GM18517 (cell line): Measurements from ENCODE around the gene SERPINB1.
"Not testable (repeated sequence)": the region's sequence is repeated elsewhere in the genome, so short reads cannot be mapped to it uniquely, and the experiment has no call there.

ENCODE experiments used
- ATAC-seq: cut with Tn5 transposase; IDR thresholded peaks from one replicate; pipeline ENCODE4 v1.9.1; 2021; ENCODE audit warnings: mild to moderate bottlenecking, moderate library complexity; ENCODE audit not compliant: unreplicated experiment

The SERPINB1 gene

DNA sequence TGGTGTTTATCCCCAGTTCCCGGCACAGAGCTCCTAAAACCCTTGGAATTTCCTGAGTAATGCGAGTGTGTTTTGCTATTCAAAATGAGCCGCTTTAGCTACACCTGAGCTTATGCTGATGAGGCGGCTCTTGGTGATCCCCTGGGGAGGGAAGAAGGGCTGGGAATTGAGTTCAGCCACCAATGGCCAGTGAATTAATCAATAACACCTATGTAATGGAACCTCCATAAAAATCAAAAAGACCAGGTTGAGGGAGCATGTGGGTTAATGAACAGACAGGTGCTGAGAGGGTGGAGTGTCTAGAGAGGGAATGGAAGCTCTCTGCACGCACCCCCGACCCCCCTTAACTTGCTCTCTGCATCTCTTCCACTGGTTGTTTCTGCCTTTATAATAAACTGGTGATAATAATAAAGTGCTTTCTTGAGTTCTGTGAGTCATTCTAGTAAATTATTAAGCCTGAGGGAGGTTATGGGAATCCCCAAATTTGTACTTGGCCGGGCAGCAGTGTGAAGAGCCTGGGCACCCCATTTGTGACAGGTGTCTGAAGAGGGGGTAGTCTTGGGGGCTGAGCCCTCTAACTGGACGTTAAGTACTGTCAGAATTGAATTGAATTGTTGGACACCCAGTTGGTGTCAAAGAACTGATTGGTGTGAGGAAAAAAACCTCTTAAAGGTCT, 24.6 kb upstream of the SERPINB1 start:
- ATAC-seq = peak; percentile 63

DNA sequence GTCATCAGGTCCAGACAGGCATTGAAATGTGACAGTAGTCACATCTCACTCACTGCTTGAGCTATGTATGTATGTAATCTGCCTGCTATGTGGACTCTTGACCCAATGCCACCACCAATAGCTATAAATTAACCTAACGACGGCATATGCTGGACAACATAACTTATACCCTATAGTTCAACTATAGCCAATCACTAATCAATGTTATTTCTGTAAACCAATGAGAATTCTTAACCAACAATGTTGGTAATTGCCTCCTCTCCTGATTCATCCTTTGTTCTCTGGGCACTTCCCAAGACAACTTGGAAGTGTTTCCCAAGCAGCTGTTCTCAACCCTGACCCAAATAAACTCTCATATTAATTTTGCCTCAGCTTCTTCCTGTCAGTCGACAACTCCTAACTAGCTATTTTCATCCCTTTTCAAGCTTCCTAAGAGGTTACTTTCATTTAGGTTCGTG, 24.1 kb upstream of the SERPINB1 start:
- ATAC-seq = no peak

DNA sequence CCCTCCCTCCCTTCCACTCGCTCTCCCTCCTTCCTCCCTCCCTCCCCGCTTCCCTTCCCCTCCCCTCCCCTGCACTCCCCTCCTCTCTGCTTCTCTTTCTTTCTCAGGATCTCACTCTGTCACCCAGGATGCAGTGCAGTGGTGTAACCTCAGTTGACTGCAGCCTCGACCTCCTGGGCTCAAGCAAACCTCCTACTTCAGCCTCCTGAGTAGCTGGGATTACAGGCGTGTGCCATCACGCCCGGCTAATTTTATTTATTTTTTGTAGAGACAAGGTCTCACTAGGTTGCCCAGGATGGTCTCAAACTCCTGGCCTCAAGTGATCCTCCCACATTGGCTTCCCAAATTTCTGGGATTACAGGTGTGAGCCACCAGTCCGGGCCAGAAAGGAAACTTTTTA, 23.6 kb upstream of the SERPINB1 start:
- no peak for ATAC-seq

DNA sequence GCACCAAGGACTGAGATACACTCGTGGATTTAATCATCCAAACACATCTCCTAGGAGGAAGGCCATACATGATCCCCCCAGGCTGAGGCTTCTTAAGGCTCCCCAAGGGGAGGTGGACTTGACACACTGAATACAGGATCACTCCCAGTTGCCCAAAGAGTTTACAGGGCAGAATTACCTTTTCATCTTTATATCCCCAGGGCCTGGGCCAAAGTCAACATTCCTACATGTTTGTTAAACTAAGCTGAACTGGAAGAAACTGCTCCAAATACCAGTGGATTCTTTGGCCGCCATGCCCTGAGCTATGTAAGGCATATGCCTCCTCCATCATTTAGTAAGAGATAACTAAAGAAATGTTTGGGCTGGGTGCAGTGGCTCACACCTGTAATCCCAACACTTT, 22.2 kb upstream of the SERPINB1 start:
- ATAC-seq = no peak

DNA sequence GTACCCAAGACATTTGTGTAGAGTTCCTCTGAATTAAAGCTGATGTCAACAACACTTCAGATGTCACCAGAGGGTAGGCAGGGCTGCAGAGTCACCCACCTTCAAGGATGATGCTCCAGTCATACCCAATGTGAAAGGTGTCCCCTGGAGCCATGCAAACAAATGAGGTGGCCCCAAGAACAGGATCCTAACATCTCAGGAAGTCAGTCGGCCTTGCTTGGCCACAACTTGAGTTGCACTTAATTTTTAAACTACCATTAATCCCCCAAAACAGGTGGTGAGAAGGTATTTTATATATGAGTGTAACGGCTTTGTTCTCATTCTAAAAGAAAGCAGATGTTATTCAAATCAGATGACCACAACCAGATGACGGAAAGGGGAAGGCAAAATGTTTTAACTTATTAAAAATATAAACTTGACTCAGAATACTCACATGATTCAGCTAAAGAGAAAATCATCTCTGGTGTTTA, 21.1 kb upstream of the SERPINB1 start:
- peak; percentile 54 for ATAC-seq

DNA sequence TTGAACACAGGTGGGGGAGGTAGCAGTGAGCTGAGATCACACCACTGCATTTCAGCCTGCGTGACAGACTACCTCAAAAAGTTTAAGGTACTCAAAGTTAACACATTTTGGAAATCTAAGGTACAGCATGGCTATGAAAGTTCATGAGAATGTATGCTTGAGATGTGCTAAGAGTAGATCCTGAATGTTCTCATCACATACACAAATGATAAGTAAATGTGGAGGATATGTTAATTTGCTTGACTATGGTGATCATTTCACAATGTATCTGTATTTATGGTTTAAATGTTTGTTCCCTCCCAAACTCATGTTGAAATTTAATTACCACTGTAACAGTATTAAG, 20.1 kb upstream of the SERPINB1 start:
- no peak for ATAC-seq

DNA sequence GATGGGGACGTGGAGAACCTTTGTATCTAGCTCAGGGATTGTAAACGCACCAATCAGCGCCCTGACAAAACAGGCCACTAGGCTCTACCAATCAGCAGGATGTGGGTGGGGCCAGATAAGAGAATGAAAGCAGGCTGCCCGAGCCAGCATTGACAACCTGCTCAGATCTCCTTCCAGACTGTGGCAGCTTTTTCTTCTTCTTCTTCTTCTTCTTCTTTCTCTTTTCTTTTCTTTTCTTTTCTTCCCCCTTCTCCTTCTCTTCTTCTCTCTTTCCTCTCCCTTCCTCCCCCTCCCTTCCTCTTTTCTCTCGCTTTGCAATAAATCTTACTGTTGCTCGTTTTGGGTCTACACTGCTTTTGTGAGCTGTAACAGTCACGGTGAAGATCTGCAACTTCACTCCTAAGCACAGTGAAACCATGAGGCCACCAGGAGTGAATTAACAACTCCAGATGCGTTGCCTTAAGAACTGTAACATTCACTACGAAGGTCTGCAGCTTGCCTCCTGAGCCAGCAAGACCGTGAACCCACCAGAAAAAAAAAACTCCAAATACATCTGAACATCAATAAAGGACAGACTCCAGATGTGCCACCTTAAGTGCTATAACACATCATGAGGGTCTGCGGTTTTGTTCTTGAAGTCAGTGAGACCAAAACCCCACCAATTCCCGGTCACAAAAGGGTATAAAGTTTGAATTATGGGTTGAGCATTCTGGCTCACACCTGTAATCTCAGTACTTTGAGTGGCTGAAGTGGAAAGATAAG, 19.6 kb upstream of the SERPINB1 start:
- no peak for ATAC-seq

DNA sequence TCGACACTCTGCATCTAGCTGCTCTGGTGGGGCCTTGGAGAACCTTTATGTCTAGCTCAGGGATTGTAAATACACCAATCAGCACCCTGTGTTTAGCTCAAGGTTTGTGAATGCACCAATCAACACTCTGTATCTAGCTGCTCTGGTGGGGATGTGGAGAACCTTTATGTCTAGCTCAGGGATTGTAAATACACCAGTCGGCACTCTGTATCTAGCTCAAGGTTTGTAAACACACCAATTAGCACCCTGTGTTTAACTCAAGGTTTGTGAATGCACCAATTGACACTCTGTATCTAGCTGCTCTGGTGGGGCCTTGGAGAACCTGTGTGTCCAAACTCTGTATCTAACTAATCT, 19.0 kb upstream of the SERPINB1 start:
- ATAC-seq = not testable (repeated sequence)

DNA sequence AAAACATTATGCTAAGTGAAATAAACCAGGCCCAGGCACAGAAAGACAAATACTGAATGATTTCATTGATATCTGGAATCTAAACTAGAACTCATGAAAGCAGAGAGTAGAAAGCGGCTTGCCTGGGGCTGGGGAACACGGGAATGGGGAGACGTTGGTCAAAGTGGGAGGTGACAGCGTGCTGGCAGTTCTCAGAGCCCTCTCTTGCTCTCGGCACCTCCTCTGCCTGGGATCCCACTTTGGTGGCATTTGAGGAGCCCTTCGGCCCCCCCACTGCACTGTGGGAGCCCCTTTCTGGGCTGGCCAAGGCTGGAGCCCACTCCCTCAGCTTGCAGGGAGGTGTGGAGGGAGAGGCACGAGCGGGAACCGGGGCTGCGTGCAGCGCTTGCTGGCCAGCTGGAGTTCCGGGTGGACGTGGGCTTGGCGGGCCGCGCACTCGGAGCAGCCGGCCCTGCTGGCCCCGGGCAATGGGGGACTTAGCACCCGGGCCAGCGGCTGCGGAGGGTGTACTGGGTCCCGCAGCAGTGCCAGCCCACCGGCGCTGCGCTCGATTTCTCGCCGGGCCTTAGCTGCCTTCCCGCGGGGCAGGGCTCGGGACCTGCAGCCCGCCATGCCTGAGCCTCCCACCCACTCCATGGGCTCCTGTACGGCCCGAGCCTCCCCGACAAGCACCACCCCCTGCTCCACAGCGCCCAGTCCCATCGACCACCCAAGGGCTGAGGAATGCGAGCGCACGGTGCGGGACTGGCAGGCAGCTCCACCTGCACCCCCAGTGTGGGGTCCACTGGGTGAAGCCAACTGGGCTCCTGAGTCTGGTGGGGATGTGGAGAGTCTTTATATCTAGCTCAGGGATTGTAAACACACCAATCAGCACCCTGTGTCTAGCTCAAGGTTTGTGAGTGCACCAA, 18.4 kb upstream of the SERPINB1 start:
- ATAC-seq = not testable (repeated sequence)

DNA sequence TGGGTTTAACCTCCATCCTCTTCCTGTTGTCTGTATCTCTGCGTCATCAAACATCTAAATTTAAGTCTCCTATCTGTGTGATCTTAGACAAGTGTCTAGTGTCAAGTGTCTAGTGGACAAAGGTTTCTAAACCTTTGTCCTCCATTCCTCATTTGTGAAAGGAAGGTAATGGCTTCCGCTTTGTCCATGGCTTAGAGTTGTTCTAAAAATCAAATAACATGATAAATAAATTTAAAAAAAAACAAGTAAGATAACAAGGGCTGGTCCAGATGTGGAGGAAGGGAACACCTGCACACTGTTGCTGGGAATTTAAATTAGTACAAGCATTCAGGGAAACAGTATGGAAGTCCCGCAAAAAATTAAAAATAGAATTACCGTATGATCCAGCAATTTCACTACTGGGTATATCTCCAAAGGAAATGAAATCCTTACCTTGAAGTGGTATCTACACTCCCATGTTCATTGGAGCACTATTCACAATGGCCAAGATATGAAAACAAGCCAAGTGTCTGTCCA, 17.6 kb upstream of the SERPINB1 start:
- no peak for ATAC-seq

DNA sequence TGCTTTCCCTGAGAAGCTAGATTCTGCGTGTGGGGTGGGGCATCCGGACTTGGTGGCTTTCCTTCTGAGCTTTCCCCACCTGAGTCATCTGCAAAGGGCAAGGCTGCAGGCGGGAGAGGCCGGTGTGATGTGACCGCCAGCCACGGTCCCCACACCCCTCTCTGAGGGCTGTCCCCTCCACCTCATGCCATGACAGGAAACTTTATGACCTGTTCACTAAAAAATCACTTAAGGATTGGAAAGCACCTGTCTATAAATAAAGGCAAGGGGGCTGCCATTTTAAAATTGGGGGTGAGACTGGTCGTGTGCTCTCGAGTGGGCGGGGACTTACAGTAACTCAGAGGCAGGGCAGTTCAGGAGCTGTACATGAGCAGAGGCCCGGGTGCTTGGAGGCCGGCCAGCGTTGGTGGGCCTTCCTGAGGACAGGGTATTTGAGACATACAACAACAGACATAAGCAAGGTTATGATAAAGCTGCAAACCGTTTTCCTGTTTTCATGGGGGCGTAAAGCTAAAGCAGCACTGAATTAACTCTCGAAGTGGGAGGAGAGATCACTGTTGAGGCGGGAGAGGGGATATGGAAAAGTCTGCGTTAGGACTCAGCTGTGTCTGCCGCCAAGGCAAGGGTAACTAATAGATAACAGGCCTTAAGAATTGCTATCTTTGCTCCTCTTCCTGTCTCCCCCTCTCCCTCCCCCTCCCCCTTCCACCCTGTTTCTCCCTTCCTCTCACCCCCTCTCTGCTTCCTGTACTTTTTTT, 16.1 kb upstream of the SERPINB1 start:
- ATAC-seq = peak; percentile 41

DNA sequence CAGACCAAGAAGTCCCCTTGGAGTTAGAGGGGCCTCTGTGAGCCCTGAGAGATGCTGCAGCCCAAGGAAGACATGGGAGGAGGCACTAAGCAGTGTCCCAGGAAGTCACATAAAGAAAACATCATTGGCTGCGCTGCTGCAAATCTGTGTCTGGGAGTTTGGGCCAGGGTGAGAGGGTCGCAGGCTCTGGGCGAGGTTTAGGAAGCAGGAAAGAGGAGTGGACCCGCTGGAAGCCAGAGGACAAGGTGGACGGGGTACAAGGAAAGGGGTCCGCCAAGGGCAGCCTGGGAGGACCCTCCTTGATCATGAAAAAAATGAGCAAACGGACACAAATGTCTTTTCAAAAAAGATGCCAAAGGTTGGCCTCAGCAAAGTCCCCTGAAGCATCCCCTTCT, 15.5 kb upstream of the SERPINB1 start:
- ATAC-seq = no peak

DNA sequence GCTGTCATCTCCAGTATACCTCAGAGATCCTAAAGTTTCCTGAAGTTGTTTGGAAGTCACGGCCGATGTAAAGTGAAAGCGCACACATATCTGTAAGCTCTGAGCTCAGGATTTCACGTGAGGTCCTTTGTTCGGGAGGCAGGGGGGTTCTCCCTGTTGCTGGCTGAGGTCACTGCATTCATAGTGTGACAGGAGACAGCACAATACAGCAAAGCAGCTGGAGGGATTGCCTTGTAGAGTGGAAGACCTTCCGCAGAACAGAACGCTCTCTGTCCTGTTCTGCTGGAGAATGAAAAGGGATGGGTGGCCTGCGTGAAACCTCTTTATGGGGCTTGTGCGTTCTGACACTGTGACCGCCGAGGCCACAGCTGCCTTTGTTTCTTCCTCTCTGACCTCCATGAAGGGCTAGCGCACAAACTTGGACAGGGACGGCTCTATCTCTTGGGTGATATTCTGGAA, 13.4 kb upstream of the SERPINB1 start:
- no peak for ATAC-seq

DNA sequence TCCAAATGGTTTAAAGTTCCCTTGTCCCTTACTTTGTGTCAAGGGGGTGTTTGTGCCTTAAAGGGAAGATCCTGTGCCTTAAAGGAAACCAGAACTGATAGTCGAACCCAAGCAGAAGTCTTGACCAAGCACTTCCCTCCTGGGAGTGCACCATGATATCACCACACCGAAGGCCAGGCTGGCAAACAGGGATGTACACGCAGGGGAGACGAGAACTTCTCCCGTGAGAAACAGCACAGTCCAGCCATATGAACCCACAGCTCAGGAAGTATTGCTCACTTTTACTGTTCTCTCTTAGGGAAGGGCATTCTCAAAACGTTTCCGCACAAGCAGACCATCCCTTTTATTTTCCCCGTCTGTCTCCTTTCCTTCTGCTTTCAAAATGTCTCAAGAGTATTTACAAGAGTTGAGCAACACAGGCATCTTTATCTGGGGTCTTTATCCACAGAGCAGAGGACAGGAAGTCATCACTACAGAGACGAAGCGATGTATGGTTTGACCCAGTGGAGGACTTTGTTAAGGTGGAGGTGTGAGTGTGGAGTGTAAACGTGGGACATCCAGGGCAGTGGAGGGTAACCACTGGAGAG, 12.8 kb upstream of the SERPINB1 start:
- ATAC-seq = no peak

DNA sequence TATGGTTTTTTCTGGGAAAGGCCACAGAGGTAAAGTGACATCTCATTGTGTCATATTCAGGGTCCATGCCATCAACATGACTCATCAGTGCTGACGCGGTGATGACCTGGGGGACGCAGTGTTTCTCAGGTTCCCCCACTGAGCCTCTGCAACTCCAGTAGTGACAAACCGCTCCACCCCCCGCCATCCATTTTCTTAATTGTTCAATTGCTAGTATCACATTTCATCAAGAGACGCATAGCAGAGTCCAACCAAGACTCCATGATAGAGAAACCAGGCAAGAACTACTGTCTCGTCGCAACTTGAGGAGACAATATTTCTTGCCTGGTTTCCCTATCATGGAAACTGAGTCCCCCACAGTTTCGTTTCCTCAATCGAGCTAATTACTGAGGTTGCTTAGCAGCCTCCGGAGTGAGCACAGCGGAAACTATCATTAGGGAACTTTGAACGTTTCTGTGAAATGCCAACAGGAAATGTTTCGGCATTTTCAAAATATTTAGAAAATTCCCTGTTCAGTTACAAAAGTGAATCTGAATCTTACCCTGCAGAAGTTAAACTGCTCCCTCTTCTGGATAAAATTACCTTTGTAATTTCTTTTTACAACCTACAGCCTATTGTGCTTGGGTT, 12.2 kb upstream of the SERPINB1 start:
- ATAC-seq = no peak

DNA sequence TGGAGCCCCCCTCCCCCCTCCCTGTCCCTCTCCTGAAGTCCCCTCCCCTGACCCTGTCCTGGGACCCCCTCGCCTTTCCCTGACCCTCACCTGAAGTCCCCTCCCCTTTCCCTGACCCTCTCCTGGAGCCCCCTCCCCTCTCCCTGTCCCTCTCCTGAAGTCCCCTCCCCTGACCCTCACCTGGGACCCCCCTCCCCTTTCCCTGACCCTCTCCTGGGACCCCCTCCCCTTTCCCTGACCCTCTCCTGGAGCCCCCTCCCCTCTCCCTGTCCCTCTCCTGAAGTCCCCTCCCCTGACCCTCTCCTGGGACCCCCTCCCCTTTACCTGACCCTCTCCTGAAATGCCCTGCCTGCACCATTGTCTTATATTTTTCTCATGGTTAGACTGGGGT, 11.7 kb upstream of the SERPINB1 start:
- ATAC-seq = not testable (repeated sequence)

DNA sequence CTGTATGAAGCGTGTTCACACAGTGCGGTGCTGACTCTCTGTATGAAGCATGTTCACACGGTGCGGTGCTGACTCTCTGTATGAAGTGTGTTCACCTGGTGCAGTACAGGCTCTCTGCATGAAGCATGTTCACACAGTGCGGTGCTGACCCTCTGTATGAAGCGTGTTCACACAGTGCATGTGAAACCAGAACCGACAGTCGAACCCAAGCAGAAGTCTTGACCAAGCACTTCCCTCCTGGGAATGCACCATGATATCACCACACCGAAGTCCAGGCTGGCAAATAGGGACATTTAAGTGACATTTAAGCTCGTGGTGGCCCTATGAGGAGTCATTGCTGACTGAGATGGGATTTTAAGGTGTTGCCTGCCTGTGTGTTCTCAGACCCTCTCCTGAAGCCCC, 11.3 kb upstream of the SERPINB1 start:
- ATAC-seq = no peak

DNA sequence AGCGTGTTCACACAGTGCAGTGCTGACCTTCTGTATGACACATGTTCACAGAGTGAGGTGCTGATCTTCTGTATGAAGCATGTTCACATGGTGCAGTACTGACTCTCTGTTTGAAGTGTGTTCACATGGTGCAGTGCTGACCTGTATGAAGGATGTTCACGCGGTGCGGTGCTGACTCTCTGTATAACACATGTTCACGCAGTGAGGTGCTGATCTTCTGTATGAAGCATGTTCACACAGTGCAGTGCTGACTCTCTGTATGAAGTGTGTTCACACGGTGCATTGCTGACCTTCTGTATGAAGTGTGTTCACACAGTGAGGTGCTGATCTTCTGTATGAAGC, 10.8 kb upstream of the SERPINB1 start:
- ATAC-seq = no peak

DNA sequence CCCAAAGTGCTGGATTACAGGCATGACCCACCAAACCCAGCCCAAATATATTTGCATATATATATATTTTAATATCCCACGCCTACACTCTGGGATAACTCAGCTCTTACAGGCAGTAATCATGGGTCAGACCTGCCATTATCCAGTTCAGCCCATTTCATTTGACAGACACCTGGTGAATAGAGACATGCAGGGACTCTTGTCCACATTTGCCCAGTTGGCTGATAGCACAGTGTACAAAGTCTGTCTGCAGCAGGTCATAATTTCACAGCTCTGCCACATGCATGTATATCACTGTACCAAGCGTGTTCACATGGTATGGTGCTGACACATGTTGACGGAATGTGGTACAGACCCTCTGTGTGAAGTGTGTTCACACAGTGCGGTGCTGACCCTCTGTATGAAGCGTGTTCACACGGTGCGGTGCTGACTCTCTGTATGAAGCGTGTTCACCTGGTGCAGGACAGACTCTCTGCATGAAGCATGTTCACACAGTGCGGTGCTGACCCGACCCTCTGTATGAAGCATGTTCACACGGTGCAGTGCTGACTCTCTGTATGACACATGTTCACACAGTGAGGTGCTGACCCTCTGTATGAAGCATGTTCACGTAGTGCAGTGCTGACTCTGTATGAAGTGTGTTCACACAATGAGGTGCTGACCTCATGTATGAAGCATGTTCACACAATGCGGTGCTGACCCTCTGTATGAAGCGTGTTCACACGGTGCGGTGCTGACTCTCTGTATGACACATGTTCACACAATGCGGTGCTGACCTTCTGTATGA, 10.3 kb upstream of the SERPINB1 start:
- no peak for ATAC-seq
